BLaER1 (cell line): ENCODE measurements around the gene EIF2S1.
A peak's percentile ranks its signal among the peaks of the same experiment; 100 is the strongest.
"Not testable (repeated sequence)": the region's sequence is repeated elsewhere in the genome, so short reads cannot be mapped to it uniquely, and the experiment has no call there.

Source experiments
- H3K27ac ChIP-seq: shearing (Covaris generic); formaldehyde crosslinking; 2 replicates; pipeline ENCODE4 v1.8.1; 2022
- H3K27me3 ChIP-seq: shearing (Covaris generic); formaldehyde crosslinking; 2 replicates; pipeline ENCODE4 v1.8.1; 2022
- H3K36me3 ChIP-seq: shearing (Covaris generic); formaldehyde crosslinking; 2 replicates; pipeline ENCODE4 v1.8.1; 2022
- H3K4me1 ChIP-seq: shearing (Covaris generic); formaldehyde crosslinking; 2 replicates; pipeline ENCODE4 v1.8.1; 2022
- H3K4me2 ChIP-seq: shearing (Covaris generic); formaldehyde crosslinking; 2 replicates; pipeline ENCODE4 v1.8.1; 2022
- H3K4me3 ChIP-seq: shearing (Covaris generic); formaldehyde crosslinking; 2 replicates; pipeline ENCODE4 v1.8.1; 2022
- H3K9ac ChIP-seq: shearing (Covaris generic); formaldehyde crosslinking; 2 replicates; pipeline ENCODE4 v1.8.1; 2022
- H3K9me3 ChIP-seq: shearing (Covaris generic); formaldehyde crosslinking; 2 replicates; pipeline ENCODE4 v1.8.1; 2022
- H4K20me1 ChIP-seq: shearing (Covaris generic); formaldehyde crosslinking; 2 replicates; pipeline ENCODE4 v1.8.1; 2022
- Cebpa-rat ChIP-seq: shearing (Covaris generic); IDR thresholded peaks from 2 replicates; pipeline ENCODE4 v1.8.1; 2022

Gene EIF2S1

DNA sequence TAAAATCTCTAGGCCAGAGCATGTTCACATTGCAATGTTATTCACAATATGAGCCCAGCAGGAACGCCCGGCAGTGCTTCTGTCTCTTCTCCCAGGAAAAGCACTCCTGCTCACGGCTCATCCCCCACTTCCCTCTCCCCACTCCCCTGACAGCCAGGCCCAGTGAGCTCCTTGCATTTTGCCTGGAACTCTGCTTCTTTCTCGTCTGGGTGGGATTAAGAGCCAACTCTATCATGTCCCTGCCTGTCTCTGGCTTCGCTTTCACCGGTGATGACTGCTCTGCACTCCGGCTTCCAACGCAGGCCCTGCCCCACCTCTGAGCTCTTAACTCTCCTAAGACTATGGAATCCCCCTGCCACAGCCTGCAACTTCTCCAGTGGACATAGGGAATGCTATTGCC, 49.3 kb downstream of the EIF2S1 start:
- Histone ChIP-seq H3K36me3 (no peaks in the 10 kb centered on the region), H4K20me1 (no peaks in the 10 kb centered on the region), H3K9ac (no peak overlapping the region), H3K27ac (no peak overlapping the region), H3K9me3 (no peaks in the 10 kb centered on the region), H3K27me3 (no peaks in the 10 kb centered on the region), H3K4me1 (peaks cover 6% of the 10 kb centered on the region), H3K4me2 (no peak overlapping the region), H3K4me3 (no peak overlapping the region)
- no peak for TF ChIP-seq Cebpa-rat

DNA sequence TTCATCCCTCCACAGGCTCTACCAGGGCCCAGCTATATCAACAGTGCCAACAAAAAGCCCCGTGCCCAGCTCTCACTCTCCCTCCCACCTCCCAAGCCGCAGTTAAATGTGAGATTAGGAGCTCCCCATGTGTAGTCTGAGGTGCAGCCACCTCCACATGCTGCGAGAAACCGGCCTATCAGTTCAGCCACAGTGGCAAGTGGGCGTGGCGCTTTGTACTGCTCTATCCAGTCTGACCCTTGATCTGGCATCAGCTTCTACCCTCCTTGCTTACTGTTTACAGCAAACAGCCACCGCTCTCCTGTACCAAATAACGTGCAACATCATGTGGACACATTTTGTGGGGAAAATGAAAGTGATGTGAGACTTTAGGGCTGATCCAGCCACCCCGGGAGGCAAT, 50.2 kb downstream of the EIF2S1 start:
- H3K27me3 ChIP-seq, result no peaks in the 10 kb centered on the region
- H3K4me2 ChIP-seq, result no peak overlapping the region
- no peaks in the 10 kb centered on the region for H3K9me3 ChIP-seq
- H4K20me1 ChIP-seq, result no peaks in the 10 kb centered on the region
- H3K4me3 ChIP-seq, result no peak overlapping the region
- H3K9ac ChIP-seq, result no peak overlapping the region
- H3K36me3 ChIP-seq, result no peaks in the 10 kb centered on the region
- no peak for TF ChIP-seq Cebpa-rat
- peaks cover 9% of the 10 kb centered on the region for H3K4me1 ChIP-seq
- no peak overlapping the region for H3K27ac ChIP-seq

DNA sequence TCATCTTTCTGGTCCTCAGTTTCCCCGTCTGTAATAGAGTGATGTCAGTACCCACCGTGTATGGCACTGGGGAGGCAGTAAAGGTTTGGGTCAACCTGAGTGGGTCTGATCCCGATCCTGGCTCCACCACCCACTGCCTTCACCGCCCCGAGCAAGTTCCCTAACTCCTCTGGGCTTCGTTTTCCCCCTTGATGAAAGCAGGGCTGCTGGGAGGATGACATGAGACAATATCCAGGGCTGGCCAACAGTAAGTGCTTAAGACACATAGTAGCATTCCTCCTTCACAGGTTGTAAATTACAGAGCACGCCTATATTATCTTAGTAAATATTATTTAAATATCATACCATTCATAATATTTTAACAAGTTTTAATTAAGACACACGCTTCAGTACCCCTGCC, 51.2 kb downstream of the EIF2S1 start:
- Histone ChIP-seq H3K9ac (no peak overlapping the region), H3K36me3 (no peaks in the 10 kb centered on the region), H3K9me3 (no peaks in the 10 kb centered on the region), H3K27ac (no peak overlapping the region), H3K4me1 (peaks cover 9% of the 10 kb centered on the region), H3K4me3 (no peak overlapping the region), H3K27me3 (no peaks in the 10 kb centered on the region), H4K20me1 (no peaks in the 10 kb centered on the region), H3K4me2 (no peak overlapping the region)
- TF ChIP-seq Cebpa-rat, result no peak

DNA sequence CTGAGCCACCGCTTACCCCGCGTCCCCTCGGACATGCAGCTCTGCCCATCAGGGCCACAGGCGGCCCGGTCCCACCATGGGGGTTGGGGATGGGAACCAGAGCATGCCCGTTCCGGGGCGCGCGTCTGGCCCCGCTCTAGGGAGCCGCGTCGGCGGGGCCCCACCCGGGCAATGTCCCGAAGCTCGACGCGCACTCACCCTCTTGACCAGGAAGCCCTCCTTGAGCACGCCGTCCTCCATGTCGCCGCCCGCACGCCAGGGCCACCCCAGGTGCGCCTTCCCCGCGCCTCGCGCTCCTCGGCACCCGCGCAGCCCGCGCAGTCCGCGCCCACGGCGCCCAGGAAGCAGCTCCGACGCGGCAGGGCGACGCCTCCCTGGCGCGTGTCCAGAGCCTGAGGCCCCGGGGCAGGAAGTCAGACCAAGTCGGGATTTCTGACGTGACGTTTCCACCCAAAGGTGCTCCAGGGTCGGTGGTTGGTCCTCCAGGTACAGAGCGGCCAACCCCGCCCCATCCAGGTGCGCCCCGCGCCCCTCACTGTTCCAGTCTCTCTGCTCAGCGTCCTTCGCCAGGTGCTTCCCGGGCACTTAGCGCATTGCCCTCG, 51.8 kb downstream of the EIF2S1 start, which contains the start of gene PLEK2:
Gene PLEK2, minus strand, starts transcription at position 346 of the 602 bp plus-strand sequence. Its CDS starts 106 bp downstream, at position 240.
- Histone ChIP-seq H3K27ac (no peak within 1 kb of the TSS), H3K4me2 (no peak within 1 kb of the TSS), H3K9me3 (no peaks in the 10 kb centered on the region), H3K4me3 (no peak within 1 kb of the TSS), H3K36me3 (no peaks in the 10 kb centered on the region), H3K27me3 (no peaks in the 10 kb centered on the region), H4K20me1 (no peaks in the 10 kb centered on the region), H3K4me1 (peaks cover 9% of the 10 kb centered on the region), H3K9ac (no peak within 1 kb of the TSS)
- no peak for TF ChIP-seq Cebpa-rat

DNA sequence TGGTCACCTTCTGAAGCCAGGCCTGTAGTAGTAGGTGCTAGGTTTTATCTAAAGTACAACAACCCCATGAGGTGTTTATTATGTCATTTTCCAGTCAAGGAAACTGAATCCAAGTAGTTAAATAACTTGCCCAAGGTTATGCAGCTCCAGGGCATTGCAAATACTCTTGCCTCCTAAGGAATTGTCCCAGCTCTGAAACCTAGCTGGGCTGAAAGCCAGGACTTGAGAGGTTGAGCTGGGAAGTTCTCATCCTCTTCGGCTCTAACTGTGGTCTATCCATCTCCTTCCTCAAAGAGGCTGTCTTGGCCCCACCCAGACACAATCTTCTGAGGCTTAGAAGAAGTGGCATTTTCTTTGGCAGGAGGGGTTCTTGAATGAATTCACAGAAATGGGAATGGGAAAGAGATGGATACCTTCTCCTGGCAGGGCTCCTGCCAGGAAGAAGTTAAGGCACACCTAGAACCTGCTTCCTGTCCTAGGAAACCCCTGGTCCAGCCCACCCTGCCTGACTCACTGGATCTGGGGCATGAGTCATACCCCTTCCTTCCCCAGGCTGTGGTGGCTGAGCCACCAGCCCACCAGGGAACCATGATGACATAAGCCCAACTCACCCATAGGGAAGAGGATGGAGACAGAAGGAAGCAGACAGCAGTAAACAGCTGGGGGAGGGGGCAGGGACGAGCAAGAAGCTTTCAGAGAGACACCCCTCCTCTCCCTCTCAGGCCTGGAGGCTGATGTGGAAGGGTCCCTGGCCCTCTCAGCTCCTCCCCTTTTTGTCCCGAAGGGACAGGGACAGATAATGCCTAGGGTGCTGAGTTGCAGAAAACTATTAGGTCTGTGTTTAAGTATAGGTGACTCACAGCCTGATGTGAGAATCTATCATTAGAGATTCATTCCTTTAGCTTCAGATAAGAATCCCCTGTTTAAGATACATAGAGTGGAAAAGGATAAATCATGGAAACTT, 54.0 kb downstream of the EIF2S1 start:
- Histone ChIP-seq H3K4me3 (no peak overlapping the region), H3K4me1 (peaks cover 9% of the 10 kb centered on the region), H3K27ac (no peak overlapping the region), H3K27me3 (no peaks in the 10 kb centered on the region), H4K20me1 (no peaks in the 10 kb centered on the region), H3K36me3 (no peaks in the 10 kb centered on the region), H3K9ac (no peak overlapping the region), H3K4me2 (0 out of 2 replicates have a peak overlapping the region, but pooled peaks have one; percentile 15), H3K9me3 (no peaks in the 10 kb centered on the region)
- TF ChIP-seq Cebpa-rat, result no peak

DNA sequence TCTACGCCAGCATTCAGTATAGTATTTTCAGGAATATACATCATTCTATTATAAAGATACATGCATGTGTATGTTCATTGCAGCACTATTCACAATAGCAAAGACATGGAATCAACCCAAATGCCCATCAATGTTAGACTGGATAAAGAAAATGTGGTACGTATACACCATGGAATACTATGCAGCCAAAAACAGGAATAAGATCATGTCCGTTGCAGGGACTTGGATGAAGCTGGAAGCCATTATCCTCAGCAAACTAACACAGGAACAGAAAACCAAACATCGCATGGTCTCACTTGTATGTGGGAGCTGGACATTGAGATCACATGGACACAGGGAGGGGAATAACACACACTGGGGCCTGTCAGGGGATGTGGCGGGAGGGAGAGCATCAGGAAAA, 55.5 kb downstream of the EIF2S1 start:
- H3K4me3 ChIP-seq, H4K20me1 ChIP-seq, H3K4me2 ChIP-seq, H3K27ac ChIP-seq, H3K27me3 ChIP-seq, H3K36me3 ChIP-seq, H3K4me1 ChIP-seq, H3K9me3 ChIP-seq, H3K9ac ChIP-seq: not testable (repeated sequence)

DNA sequence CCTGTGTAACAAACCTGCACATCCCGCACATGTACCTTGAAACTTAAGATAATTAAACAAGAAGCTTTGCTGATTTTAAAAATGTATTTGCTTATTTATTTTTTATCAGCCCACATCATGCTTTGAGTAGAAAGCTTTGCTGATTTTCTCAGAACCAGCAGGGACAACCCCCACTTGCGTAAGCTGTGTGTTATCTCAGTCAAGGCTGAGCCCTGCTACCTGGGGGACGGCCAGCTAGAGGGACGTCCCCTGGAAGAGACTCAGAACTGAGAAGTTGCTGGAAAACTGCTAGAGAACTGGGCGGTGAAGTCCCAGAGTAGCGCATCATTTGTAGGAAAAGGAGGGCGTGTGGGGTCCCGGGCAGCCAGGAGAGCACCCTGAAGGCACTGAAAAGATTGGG, 56.0 kb downstream of the EIF2S1 start:
- no peak for TF ChIP-seq Cebpa-rat
- no peak overlapping the region for H3K27ac ChIP-seq

DNA sequence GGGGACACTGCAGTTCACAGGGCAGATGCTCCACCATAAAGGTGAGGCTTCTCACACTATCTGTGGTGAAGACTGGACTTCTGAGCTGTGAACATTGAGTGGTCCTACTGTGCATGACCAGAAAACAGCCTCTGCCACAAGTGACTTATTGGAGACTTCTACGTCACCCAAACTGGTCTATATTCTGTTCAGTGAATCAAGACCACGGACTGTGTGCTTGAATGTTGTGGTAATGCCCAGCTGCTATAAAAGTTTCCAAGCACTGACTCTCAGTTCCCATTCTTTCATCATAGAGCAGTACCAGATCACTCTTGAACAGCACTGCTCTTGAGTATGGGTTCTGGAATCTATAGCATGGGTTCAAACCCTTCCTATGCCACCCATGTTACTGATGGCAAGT, 56.7 kb downstream of the EIF2S1 start:
- no peaks in the 10 kb centered on the region for H3K27me3 ChIP-seq
- no peak overlapping the region for H3K4me2 ChIP-seq
- H3K4me3 ChIP-seq, result no peak overlapping the region
- H3K4me1 ChIP-seq, result peaks cover 9% of the 10 kb centered on the region
- H3K9ac ChIP-seq, result no peak overlapping the region
- no peaks in the 10 kb centered on the region for H3K9me3 ChIP-seq
- H3K36me3 ChIP-seq, result no peaks in the 10 kb centered on the region
- H3K27ac ChIP-seq, result no peak overlapping the region
- TF ChIP-seq Cebpa-rat, result no peak
- no peaks in the 10 kb centered on the region for H4K20me1 ChIP-seq

More for the DNA sequence above, 56.0 kb downstream of the EIF2S1 start:
- Histone ChIP-seq H3K9me3 (no peaks in the 10 kb centered on the region), H3K4me2 (no peak overlapping the region), H3K36me3 (no peaks in the 10 kb centered on the region), H4K20me1 (no peaks in the 10 kb centered on the region), H3K4me1 (peaks cover 9% of the 10 kb centered on the region), H3K4me3 (no peak overlapping the region), H3K9ac (no peak overlapping the region), H3K27me3 (no peaks in the 10 kb centered on the region)

DNA sequence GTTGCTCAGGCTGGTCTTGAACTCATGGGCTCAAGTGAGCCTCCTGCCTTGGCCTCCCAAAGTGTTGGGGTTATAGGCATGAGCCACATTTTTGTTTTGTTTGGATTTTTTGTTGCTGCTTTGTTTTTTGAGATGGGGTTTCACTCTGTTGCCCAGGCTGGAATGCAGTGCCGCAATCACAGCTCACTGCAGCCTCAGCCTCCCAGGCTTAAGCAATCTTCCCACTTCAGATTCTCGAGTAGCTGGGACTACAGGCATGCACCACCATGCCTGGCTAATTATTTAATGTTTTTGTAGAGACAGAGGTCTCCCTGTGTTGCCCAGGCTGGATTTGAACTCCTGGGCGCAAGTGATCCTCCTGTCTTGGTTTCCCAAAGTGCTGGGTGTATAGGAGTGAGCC, 57.5 kb downstream of the EIF2S1 start:
- no peak overlapping the region for H3K27ac ChIP-seq
- no peaks in the 10 kb centered on the region for H3K27me3 ChIP-seq
- H3K4me2 ChIP-seq, result no peak overlapping the region
- no peaks in the 10 kb centered on the region for H3K9me3 ChIP-seq
- H3K36me3 ChIP-seq, result no peaks in the 10 kb centered on the region
- peaks cover 9% of the 10 kb centered on the region for H3K4me1 ChIP-seq
- H4K20me1 ChIP-seq, result no peaks in the 10 kb centered on the region
- H3K9ac ChIP-seq, result no peak overlapping the region
- TF ChIP-seq Cebpa-rat, result no peak
- no peak overlapping the region for H3K4me3 ChIP-seq

DNA sequence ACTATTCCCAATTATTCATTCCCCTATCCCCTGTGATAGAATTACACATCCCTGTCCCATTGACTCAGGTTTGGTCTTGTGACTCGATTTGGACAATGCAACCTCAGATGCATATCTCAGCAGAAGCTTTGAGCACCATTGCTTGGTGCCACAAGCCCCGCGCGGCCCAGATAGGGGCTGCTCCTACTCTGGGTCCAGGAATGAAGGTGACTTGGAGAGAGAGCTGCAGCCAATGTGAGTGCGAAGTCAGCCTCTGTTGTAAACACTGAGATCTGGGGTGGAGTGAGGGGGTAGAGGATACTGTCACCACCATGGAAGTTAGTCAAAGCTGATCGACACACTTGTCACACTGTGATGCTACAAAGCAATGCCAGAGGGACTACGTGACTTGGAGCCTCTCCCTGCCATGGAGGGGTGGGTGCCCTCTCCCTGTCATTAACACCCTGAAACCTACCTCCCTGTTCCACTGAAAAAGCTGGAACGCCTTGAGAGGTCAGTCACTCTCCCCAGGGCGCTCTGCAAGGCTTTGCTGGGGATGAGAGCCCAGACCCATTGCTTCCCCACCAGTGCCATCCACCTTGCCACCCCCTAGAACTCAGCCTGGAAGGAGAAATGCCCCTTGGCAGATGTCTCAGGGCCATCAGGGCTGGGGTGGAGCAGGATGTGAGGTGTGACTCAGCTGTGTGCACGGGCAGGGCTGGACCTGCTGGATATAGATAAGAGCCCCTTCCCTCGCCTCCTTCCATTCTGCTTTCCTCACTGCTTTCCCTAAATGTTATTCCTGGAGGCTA, 58.5 kb downstream of the EIF2S1 start:
- Histone ChIP-seq H3K4me1 (peaks cover 12% of the 10 kb centered on the region), H3K27me3 (no peaks in the 10 kb centered on the region), H3K4me2 (no peak overlapping the region), H4K20me1 (no peaks in the 10 kb centered on the region), H3K4me3 (no peak overlapping the region), H3K9ac (no peak overlapping the region), H3K27ac (no peak overlapping the region), H3K9me3 (no peaks in the 10 kb centered on the region), H3K36me3 (no peaks in the 10 kb centered on the region)
- TF ChIP-seq Cebpa-rat, result no peak
